COLO829 (cell line): ENCODE results near the gene TDO2.
A peak's percentile ranks its signal among the peaks of the same experiment; 100 is the strongest.
"Not testable (repeated sequence)": the region's sequence is repeated elsewhere in the genome, so short reads cannot be mapped to it uniquely, and the experiment has no call there.

ENCODE experiments used
- DNase-seq: peaks from one replicate; pipeline ENCODE4 v3.0.0; 2012; ENCODE audit warnings: low spot score

Gene TDO2

GRCh38 chr4:155903453-155903852 is at the start of gene TDO2:
TSS of gene TDO2 (plus strand) at chr4:155903696. CDS start at chr4:155903759, 63 bp downstream.
- no peak for DNase-seq

GRCh38 chr4:155854582-155855226 is 48.8 kb upstream of the TDO2 start:
- DNase-seq = no peak

GRCh38 chr4:155855897-155856296 is 47.6 kb upstream of the TDO2 start:
- no peak for DNase-seq

GRCh38 chr4:155866177-155866576 is 37.3 kb upstream of the TDO2 start, which contains the start of gene ASIC5:
TSS of gene ASIC5 (minus strand) at chr4:155866277. CDS start at chr4:155866226, 51 bp downstream.
- DNase-seq = no peak

- DNase-seq = no peak
Measured at GRCh38 chr4:155875878-155876277, 27.6 kb upstream of the TDO2 start.

- no peak for DNase-seq
Measured at GRCh38 chr4:155877971-155878370, 25.5 kb upstream of the TDO2 start.

GRCh38 chr4:155878611-155879010 is 24.9 kb upstream of the TDO2 start:
- no peak for DNase-seq

GRCh38 chr4:155879767-155880166 is 23.7 kb upstream of the TDO2 start:
- no peak for DNase-seq

- no peak for DNase-seq
Measured at GRCh38 chr4:155881555-155881954, 21.9 kb upstream of the TDO2 start.

- DNase-seq = no peak
Measured at GRCh38 chr4:155883895-155884294, 19.6 kb upstream of the TDO2 start.

GRCh38 chr4:155885666-155886065 is 17.8 kb upstream of the TDO2 start:
- DNase-seq = no peak

GRCh38 chr4:155887045-155887444 is 16.5 kb upstream of the TDO2 start:
- DNase-seq = no peak

- no peak for DNase-seq
Measured at GRCh38 chr4:155887847-155888570, 15.5 kb upstream of the TDO2 start.

GRCh38 chr4:155889031-155889793 is 14.3 kb upstream of the TDO2 start:
- peak; percentile 59 for DNase-seq

- no peak for DNase-seq
Measured at GRCh38 chr4:155889946-155890345, 13.6 kb upstream of the TDO2 start.

GRCh38 chr4:155891058-155891457 is 12.4 kb upstream of the TDO2 start:
- no peak for DNase-seq

- not testable (repeated sequence) for DNase-seq
Measured at GRCh38 chr4:155898371-155898770, 5.1 kb upstream of the TDO2 start.

- peak; percentile 42 for DNase-seq
Measured at GRCh38 chr4:155899891-155900290, 3.6 kb upstream of the TDO2 start.

- peak; percentile 58 for DNase-seq
Measured at GRCh38 chr4:155900381-155900780, 3.1 kb upstream of the TDO2 start.

GRCh38 chr4:155901013-155901412 is 2.5 kb upstream of the TDO2 start:
- no peak for DNase-seq

- no peak for DNase-seq
Measured at GRCh38 chr4:155904331-155904730, 835 bp downstream of the TDO2 start.

- peak; percentile 88 for DNase-seq
Measured at GRCh38 chr4:155906554-155907247, 3.2 kb downstream of the TDO2 start.
